Measurements from ENCODE around the gene TOMM40L. TPM values are rescaled to one million over a fixed set of nuclear protein-coding genes. Genes with fewer than 3 reads are reported as not detected.

TOMM40L gene
- total RNA-seq, 2 experiments from 2014 or later = 12.3 to 13.2 TPM

DNA sequence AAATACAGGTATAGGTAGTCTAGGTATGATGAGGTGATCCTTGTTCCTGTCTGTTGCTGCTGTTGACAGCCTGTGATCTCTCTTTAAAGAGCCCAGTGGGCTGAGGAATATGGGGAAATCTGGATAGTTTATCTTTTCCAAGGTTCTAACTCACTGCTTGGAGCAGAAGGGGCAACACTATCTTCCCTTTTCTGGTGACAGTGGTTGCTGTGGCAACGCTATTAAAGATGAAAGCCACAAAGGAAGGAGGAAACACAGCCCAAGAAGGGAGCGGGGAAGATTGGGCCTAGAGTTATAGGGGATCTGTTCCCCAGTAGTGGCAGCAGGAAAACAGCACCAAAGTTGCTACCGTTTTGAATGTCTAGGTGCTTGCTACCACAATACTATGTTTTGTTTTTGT lies 41.5 kb downstream of the TOMM40L start:
- intact Hi-C loops (cut with DNase I, micrococcal nuclease) = no loop called here
- ATAC-seq = no peak
- CTCF ChIA-PET = interaction anchor here (0.6 to 1.2 kb wide), 2 partner anchors 9 to 15 kb away, joined by 3 to 5 read pairs; partner anchors contain the start of gene PCP4L1
- no peaks in the 10 kb centered on the region for H3K9me3 Mint-ChIP-seq (ENCODE audit: low read depth)
- no peak overlapping the region for H3K4me3 Mint-ChIP-seq
- no peak overlapping the region for H3K27ac Mint-ChIP-seq
- POLR2A ChIA-PET = no interaction called here
- DNase-seq = no peak
- no peaks in the 10 kb centered on the region for H3K36me3 Mint-ChIP-seq (ENCODE audit: low read depth)
- no peaks in the 10 kb centered on the region for H3K4me1 Mint-ChIP-seq
- H3K27me3 Mint-ChIP-seq = peaks cover 5% of the 10 kb centered on the region

DNA sequence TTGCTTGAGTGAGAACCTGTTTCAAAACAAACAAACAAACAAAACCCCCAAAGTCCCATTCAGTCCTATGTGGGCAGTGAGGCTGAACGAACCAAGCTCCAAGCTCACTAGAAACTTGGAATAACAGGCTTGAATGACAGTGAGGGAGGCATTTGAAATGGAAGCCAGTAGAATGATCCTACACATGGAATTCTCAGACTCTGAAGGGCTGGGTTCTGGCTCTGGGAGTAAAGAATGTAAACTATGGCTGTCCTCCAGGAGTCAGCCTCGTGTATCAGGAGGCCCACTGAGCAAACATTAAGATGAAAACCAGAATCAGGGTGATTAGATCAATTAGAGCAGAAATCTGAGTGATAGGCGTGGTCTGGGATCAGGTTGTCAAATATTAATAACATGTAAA lies 47.5 kb downstream of the TOMM40L start:
- CTCF ChIA-PET = interaction anchor here (1.0 kb wide), 1 partner anchor 60 kb away, joined by 3 read pairs; no protein-coding TSS in a partner anchor
- intact Hi-C loops (cut with DNase I, micrococcal nuclease) = no loop called here
- Mint-ChIP-seq H3K27ac (no peak overlapping the region), H3K4me1 (no peaks in the 10 kb centered on the region), H3K4me3 (no peak overlapping the region), H3K27me3 (peaks cover 5% of the 10 kb centered on the region), H3K36me3 (ENCODE audit: low read depth) (no peaks in the 10 kb centered on the region), H3K9me3 (ENCODE audit: low read depth) (no peaks in the 10 kb centered on the region)
- DNase-seq (no peak), ATAC-seq (no peak)
- POLR2A ChIA-PET = no interaction called here

DNA sequence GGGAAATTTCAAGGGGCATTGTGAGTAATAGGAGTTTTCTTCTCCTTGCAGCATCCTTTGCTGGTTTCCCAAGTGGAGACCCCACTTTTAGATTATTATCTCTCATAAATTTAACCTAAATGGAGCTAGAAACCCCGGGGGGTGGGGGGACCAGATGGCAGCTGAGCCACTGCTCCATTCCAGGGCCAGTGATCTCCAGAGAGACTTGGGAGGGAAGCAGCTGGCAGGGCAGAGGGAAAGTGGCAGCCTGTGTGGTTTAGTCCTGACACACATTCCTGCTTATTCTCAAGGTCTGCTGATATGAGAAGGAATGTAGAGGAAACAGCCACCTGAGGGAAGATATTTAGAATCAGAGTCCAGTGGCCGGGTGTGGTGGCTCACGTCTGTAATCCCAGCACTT lies 49.0 kb downstream of the TOMM40L start:
- CTCF ChIA-PET = no interaction called here
- Mint-ChIP-seq H3K4me3 (no peak overlapping the region), H3K9me3 (ENCODE audit: low read depth) (no peaks in the 10 kb centered on the region), H3K27me3 (peaks cover 3% of the 10 kb centered on the region), H3K27ac (no peak overlapping the region), H3K4me1 (no peaks in the 10 kb centered on the region), H3K36me3 (ENCODE audit: low read depth) (no peaks in the 10 kb centered on the region)
- POLR2A ChIA-PET = no interaction called here
- no peak for ATAC-seq
- no peak for DNase-seq
- intact Hi-C loops (cut with DNase I, micrococcal nuclease) = no loop called here

Small RNA genes within 50 kb of the gene (microRNA-seq; reads per million reads assigned to microRNA genes)
- gene MIR5187 (ENCODE audit: borderline replicate concordance) = 2.1 reads per million

Other genes with a start within 250 kb of the TOMM40L start
- gene F11R, start 204.9 kb upstream of the TOMM40L start, total RNA-seq = 10 to 100 TPM; 16.9 to 25.2 TPM
- 10 to 100 TPM; 26.0 to 42.8 TPM for gene TSTD1, start 187.1 kb upstream of the TOMM40L start, total RNA-seq
- gene USF1, start 180.1 kb upstream of the TOMM40L start, total RNA-seq = 10 to 100 TPM; 34.5 to 42.8 TPM
- gene ARHGAP30, start 156.2 kb upstream of the TOMM40L start, total RNA-seq = 100 to 1,000 TPM; 125 to 165 TPM
- gene NECTIN4, start 136.5 kb upstream of the TOMM40L start, total RNA-seq = not detected
- gene KLHDC9, start 127.7 kb upstream of the TOMM40L start, total RNA-seq = under 1 TPM; 0.39 to 0.50 TPM
- gene PFDN2, start 108.0 kb upstream of the TOMM40L start, total RNA-seq = 100 to 1,000 TPM; 108 to 136 TPM
- 10 to 100 TPM; 58.2 to 62.1 TPM for gene NIT1, start 108.0 kb upstream of the TOMM40L start, total RNA-seq
- gene DEDD, start 93.4 kb upstream of the TOMM40L start, total RNA-seq = 10 to 100 TPM; 33.9 to 44.9 TPM
- gene UFC1, start 72.1 kb upstream of the TOMM40L start, total RNA-seq = 10 to 100 TPM; 89.2 to 98.6 TPM
- 10 to 100 TPM; 25.1 to 32.0 TPM for gene USP21, start 66.6 kb upstream of the TOMM40L start, total RNA-seq
- 10 to 100 TPM; 21.5 to 28.8 TPM for gene PPOX, start 59.6 kb upstream of the TOMM40L start, total RNA-seq
- 10 to 100 TPM; 40.5 to 51.8 TPM for gene B4GALT3, start 48.6 kb upstream of the TOMM40L start, total RNA-seq
- under 1 TPM; 0.40 to 0.71 TPM for gene ADAMTS4, start 27.0 kb upstream of the TOMM40L start, total RNA-seq
- gene NDUFS2, start 23.7 kb upstream of the TOMM40L start, total RNA-seq = 10 to 100 TPM; 71.8 to 92.0 TPM
- 1 to 10 TPM in 1 of 2 experiments, under 1 TPM in 1; 0.98 to 2.2 TPM for gene FCER1G, start 10.8 kb upstream of the TOMM40L start, total RNA-seq
- gene APOA2, start 2.4 kb upstream of the TOMM40L start, total RNA-seq = not detected
- gene NR1I3, start 12.1 kb downstream of the TOMM40L start, total RNA-seq = not detected
- gene PCP4L1, start 32.7 kb downstream of the TOMM40L start, total RNA-seq = under 1 TPM; 0.21 to 0.27 TPM
- gene MPZ, start 83.9 kb downstream of the TOMM40L start, total RNA-seq = 1 to 10 TPM; 4.6 to 5.3 TPM
- 100 to 1,000 TPM; 191 to 235 TPM for gene SDHC, start 88.3 kb downstream of the TOMM40L start, total RNA-seq
- gene CFAP126, start 141.8 kb downstream of the TOMM40L start, total RNA-seq = not detected